ENCODE data around the gene NPR2. TPM values are rescaled to one million over a fixed set of nuclear protein-coding genes. Genes with fewer than 3 reads are reported as not detected.

The NPR2 gene
- total and polyA plus RNA-seq, 2 of the 13 experiments (the other 11 are each of a cell fraction or from before 2014, with no cell fraction given), result 7.4 to 9.4 TPM

DNA sequence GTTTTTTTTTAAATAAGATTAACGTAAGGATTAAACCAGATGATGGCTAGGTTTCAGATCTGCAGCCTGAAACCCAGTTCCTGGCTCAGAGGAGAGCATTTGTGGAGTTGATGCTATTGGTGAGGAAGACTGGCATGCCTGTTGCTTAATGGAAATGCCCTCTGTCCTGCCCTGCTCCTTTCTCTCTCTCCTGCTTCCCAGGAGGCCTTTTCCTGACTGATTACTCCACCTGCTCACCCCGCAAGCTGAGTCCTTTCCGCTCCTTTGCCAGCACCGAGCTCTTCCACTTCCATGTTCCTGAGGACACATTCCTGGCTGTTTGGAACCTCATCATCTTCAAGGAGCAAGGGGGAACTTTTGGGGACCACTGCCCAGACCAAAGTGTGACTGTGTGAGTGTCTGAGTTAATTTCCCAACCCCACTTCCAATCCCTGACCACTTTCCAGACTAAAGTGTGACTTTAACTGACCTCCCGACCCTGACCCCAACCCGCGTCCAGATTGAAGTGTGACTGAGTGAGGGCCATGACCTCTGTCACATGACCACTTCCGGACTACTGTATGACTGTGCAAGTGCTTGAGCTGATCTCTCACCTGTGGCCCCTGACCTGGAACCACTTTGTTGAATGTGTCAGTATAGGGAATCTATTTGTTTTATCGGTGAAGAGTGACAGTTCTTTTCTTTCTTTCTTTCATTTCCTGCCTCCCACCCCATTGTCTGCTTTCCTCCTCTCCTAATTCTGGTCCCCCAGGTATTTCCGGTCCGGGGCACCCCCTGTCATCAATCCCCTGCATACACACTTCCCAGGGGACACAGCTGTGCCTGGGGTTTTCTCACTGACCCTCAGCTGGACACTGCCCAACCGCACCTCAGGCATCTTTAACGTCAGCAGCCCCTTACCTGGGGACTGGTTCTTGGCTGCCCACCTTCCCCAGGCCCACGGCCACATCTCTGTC lies 43.1 kb downstream of the NPR2 start (continued):
- no peak for TF ChIP-seq ZBTB8A (CRISPR knock-in tag; IDR thresholded peaks at IDR 0.05; ENCODE audit: borderline replicate concordance, low read depth)
- TF ChIP-seq ZNF510 (CRISPR knock-in tag; IDR thresholded peaks at IDR 0.05; ENCODE audit: low read depth), result no peak
- no peak for TF ChIP-seq NFE2 (CRISPR knock-in tag; IDR thresholded peaks at IDR 0.05)
- TF ChIP-seq, protein P1, sequence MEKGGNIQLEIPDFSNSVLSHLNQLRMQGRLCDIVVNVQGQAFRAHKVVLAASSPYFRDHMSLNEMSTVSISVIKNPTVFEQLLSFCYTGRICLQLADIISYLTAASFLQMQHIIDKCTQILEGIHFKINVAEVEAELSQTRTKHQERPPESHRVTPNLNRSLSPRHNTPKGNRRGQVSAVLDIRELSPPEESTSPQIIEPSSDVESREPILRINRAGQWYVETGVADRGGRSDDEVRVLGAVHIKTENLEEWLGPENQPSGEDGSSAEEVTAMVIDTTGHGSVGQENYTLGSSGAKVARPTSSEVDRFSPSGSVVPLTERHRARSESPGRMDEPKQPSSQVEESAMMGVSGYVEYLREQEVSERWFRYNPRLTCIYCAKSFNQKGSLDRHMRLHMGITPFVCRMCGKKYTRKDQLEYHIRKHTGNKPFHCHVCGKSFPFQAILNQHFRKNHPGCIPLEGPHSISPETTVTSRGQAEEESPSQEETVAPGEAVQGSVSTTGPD (CRISPR knock-in tag; IDR thresholded peaks at IDR 0.05), result no peak
- peak; percentile 67; the same call in 1 of the 2 replicates for TF ChIP-seq ARID5B (CRISPR knock-in tag; IDR thresholded peaks at IDR 0.05)
- TF ChIP-seq IRF9 (CRISPR knock-in tag; IDR thresholded peaks at IDR 0.05; ENCODE audit: borderline replicate concordance), result no peak
- peak; percentile 49; the same call in 1 of the 2 replicates for TF ChIP-seq RERE (CRISPR knock-in tag; IDR thresholded peaks at IDR 0.05; ENCODE audit: low read depth)
- TF ChIP-seq ZNF883 (CRISPR knock-in tag; IDR thresholded peaks at IDR 0.05; ENCODE audit: not compliant biosample characterization), result no peak
- TF ChIP-seq ZMYM4 (CRISPR knock-in tag; IDR thresholded peaks at IDR 0.05), result peak; percentile 57
- TF ChIP-seq RXRA (CRISPR knock-in tag; IDR thresholded peaks at IDR 0.05), result peak; percentile 78
- TF ChIP-seq CREB1 (IDR thresholded peaks at IDR 0.05), result peak; percentile 49
- no peak for TF ChIP-seq CREB1 (CRISPR knock-in tag; IDR thresholded peaks at IDR 0.05)
- TF ChIP-seq SNRNP70 (IDR thresholded peaks at IDR 0.05; ENCODE audit: low read depth, low read length), result no peak
